CD8-positive, alpha-beta memory T cell (primary cell): ENCODE results near the gene NOX5. TPM values are rescaled to one million over a fixed set of nuclear protein-coding genes. Genes with fewer than 3 reads are reported as not detected.

Source experiments
- polyA plus RNA-seq: library from polyadenylated mRNA; unstranded; fragments of 300-500 nt; fragmentation: Illumina TruSeq; gene quantifications from one replicate; pipeline ENCODE4 v1.2.3, GENCODE V29; 2021
- total RNA-seq, 2 experiments: library from RNA; stranded (reverse); gene quantifications; one replicate each; pipeline ENCODE4 v1.2.3, GENCODE V29; 2021

Gene NOX5
- total and polyA plus RNA-seq, 3 experiments from 2014 or later, result not detected

Other genes starting within 250 kb of the NOX5 start
- gene ANP32A, start 193.8 kb upstream of the NOX5 start, total RNA-seq, result 100 to 1,000 TPM; 233 to 237 TPM
- gene ANP32A, start 193.8 kb upstream of the NOX5 start, polyA plus RNA-seq, result 94.6 TPM
- gene SPESP1, start 84.2 kb upstream of the NOX5 start, total RNA-seq, result 1 to 10 TPM in 1 of 2 experiments, under 1 TPM in 1; 0.86 to 1.0 TPM
- gene SPESP1, start 84.2 kb upstream of the NOX5 start, polyA plus RNA-seq, result 0.63 TPM
- gene GLCE, start 145.9 kb downstream of the NOX5 start, total RNA-seq, result 1 to 10 TPM; 5.4 to 5.7 TPM
- 8.4 TPM for gene GLCE, start 145.9 kb downstream of the NOX5 start, polyA plus RNA-seq